NCI-H2196 treated with DMSO at 0.1 percent for 48 hours (cell line): ENCODE results near the gene NCR2.

Source experiments
- DNase-seq: peaks from one replicate; lab custom pipeline; 2025; ENCODE audit not compliant: unreplicated experiment; lab: John Stamatoyannopoulos, UW

The NCR2 gene

GRCh38 chr6:41358503-41358902, 23.1 kb downstream of the NCR2 start:
- no peak for DNase-seq

GRCh38 chr6:41359617-41360313, 24.4 kb downstream of the NCR2 start:
- no peak for DNase-seq

- no peak for DNase-seq
These were observed 24.9 kb downstream of the NCR2 start for GRCh38 chr6:41360314-41360685.

GRCh38 chr6:41366150-41366549, 30.7 kb downstream of the NCR2 start:
- no peak for DNase-seq

- DNase-seq, result no peak
These were observed 31.7 kb downstream of the NCR2 start for GRCh38 chr6:41367061-41367460.

- peak; percentile 27 for DNase-seq
These were observed 32.3 kb downstream of the NCR2 start for GRCh38 chr6:41367700-41368099.

- DNase-seq, result no peak
These were observed 35.2 kb downstream of the NCR2 start for GRCh38 chr6:41370488-41371111.

GRCh38 chr6:41371461-41371991, 36.1 kb downstream of the NCR2 start:
- DNase-seq, result no peak

- DNase-seq, result no peak
These were observed 36.8 kb downstream of the NCR2 start for GRCh38 chr6:41371992-41372831.

GRCh38 chr6:41372832-41373626, 37.6 kb downstream of the NCR2 start:
- DNase-seq, result no peak

- no peak for DNase-seq
These were observed 38.2 kb downstream of the NCR2 start for GRCh38 chr6:41373627-41373918.

GRCh38 chr6:41373919-41374617, 38.7 kb downstream of the NCR2 start:
- DNase-seq, result no peak

GRCh38 chr6:41374618-41375590, 39.5 kb downstream of the NCR2 start:
- DNase-seq, result no peak

GRCh38 chr6:41375598-41376151, 40.3 kb downstream of the NCR2 start:
- no peak for DNase-seq

- no peak for DNase-seq
These were observed 40.8 kb downstream of the NCR2 start for GRCh38 chr6:41376176-41376575.

- no peak for DNase-seq
These were observed 41.7 kb downstream of the NCR2 start for GRCh38 chr6:41377071-41377470.

- no peak for DNase-seq
These were observed 43.9 kb downstream of the NCR2 start for GRCh38 chr6:41379306-41379705.

GRCh38 chr6:41386594-41386993, 51.2 kb downstream of the NCR2 start:
- DNase-seq, result no peak

GRCh38 chr6:41392246-41392645, 56.8 kb downstream of the NCR2 start:
- DNase-seq, result no peak
